ENCODE results near the gene MAST4.

MAST4 gene
- long read RNA-seq = 0 reads

- no peak within 1 kb of the TSS for H3K27ac ChIP-seq (replicated peaks)
- TF ChIP-seq GABPA (IDR thresholded peaks at IDR 0.05; ENCODE audit: low read depth) (no peak), SPI1 (IDR thresholded peaks at IDR 0.05; ENCODE audit: borderline replicate concordance, low read depth) (no peak), CTCF (IDR thresholded peaks at IDR 0.05; ENCODE audit: insufficient read depth, low read length) (no peak), REST (IDR thresholded peaks at IDR 0.05; ENCODE audit: insufficient replicate concordance, low read depth) (no peak), POLR2AphosphoS5 (IDR thresholded peaks at IDR 0.05; ENCODE audit: low read depth) (no peak)
- DNase-seq (ENCODE audit: low read depth in 1 of 2, low spot score in 1 of 2) = peak; percentile 35 to 63
- H3K4me3 ChIP-seq (replicated peaks; ENCODE audit: insufficient read depth, low read length) = peak within 1 kb of the TSS; percentile 49
- H3K27me3 ChIP-seq (ENCODE audit: insufficient read depth, poor library complexity, severe bottlenecking) = peaks cover 5% of the 10 kb centered on the region
These were observed at the start of gene MAST4 for GRCh38 chr5:66595756-66596635. Gene MAST4 (plus strand): TSS chr5:66596393. CDS start chr5:66596656, 263 bp downstream.

- no peak overlapping the region for H3K4me3 ChIP-seq (replicated peaks; ENCODE audit: insufficient read depth, low read length)
- TF ChIP-seq REST (IDR thresholded peaks at IDR 0.05; ENCODE audit: insufficient replicate concordance, low read depth) = no peak
- TF ChIP-seq SPI1 (IDR thresholded peaks at IDR 0.05; ENCODE audit: borderline replicate concordance, low read depth) = no peak
- no peak for TF ChIP-seq POLR2AphosphoS5 (IDR thresholded peaks at IDR 0.05; ENCODE audit: low read depth)
- TF ChIP-seq CTCF (IDR thresholded peaks at IDR 0.05; ENCODE audit: insufficient read depth, low read length) = no peak
- no peak for TF ChIP-seq GABPA (IDR thresholded peaks at IDR 0.05; ENCODE audit: low read depth)
- no peak for DNase-seq (ENCODE audit: low read depth in 1 of 2, low spot score in 1 of 2)
These were observed 49.7 kb upstream of the MAST4 start for GRCh38 chr5:66546541-66546940.

GRCh38 chr5:66551338-66551737 lies 44.9 kb upstream of the MAST4 start:
- no peak for TF ChIP-seq GABPA (IDR thresholded peaks at IDR 0.05; ENCODE audit: low read depth)
- no peaks in the 10 kb centered on the region for H3K27me3 ChIP-seq (ENCODE audit: insufficient read depth, poor library complexity, severe bottlenecking)
- no peak for DNase-seq (ENCODE audit: low read depth in 1 of 2, low spot score in 1 of 2)
- no peak overlapping the region for H3K4me3 ChIP-seq (replicated peaks; ENCODE audit: insufficient read depth, low read length)
- H3K27ac ChIP-seq (replicated peaks) = no peak overlapping the region

More at GRCh38 chr5:66546541-66546940, 49.7 kb upstream of the MAST4 start:
- Histone ChIP-seq H3K27ac (replicated peaks) (no peak overlapping the region), H3K27me3 (ENCODE audit: insufficient read depth, poor library complexity, severe bottlenecking) (no peaks in the 10 kb centered on the region)

GRCh38 chr5:66551945-66552344 lies 44.2 kb upstream of the MAST4 start:
- no peak overlapping the region for H3K27ac ChIP-seq (replicated peaks)
- no peak overlapping the region for H3K4me3 ChIP-seq (replicated peaks; ENCODE audit: insufficient read depth, low read length)
- TF ChIP-seq REST (IDR thresholded peaks at IDR 0.05; ENCODE audit: insufficient replicate concordance, low read depth) (no peak), SPI1 (IDR thresholded peaks at IDR 0.05; ENCODE audit: borderline replicate concordance, low read depth) (no peak), GABPA (IDR thresholded peaks at IDR 0.05; ENCODE audit: low read depth) (no peak), POLR2AphosphoS5 (IDR thresholded peaks at IDR 0.05; ENCODE audit: low read depth) (no peak), CTCF (IDR thresholded peaks at IDR 0.05; ENCODE audit: insufficient read depth, low read length) (no peak)
- no peaks in the 10 kb centered on the region for H3K27me3 ChIP-seq (ENCODE audit: insufficient read depth, poor library complexity, severe bottlenecking)
- DNase-seq (ENCODE audit: low read depth in 1 of 2, low spot score in 1 of 2) = no peak
